Measurements from ENCODE around the gene LTC4S. TPM values are rescaled to one million over a fixed set of nuclear protein-coding genes. Genes with fewer than 3 reads are reported as not detected.
A peak's percentile ranks its signal among the peaks of the same experiment; 100 is the strongest.

The LTC4S gene
- total RNA-seq, 1 donor from 2014 or later, result 2.6 TPM

DNA sequence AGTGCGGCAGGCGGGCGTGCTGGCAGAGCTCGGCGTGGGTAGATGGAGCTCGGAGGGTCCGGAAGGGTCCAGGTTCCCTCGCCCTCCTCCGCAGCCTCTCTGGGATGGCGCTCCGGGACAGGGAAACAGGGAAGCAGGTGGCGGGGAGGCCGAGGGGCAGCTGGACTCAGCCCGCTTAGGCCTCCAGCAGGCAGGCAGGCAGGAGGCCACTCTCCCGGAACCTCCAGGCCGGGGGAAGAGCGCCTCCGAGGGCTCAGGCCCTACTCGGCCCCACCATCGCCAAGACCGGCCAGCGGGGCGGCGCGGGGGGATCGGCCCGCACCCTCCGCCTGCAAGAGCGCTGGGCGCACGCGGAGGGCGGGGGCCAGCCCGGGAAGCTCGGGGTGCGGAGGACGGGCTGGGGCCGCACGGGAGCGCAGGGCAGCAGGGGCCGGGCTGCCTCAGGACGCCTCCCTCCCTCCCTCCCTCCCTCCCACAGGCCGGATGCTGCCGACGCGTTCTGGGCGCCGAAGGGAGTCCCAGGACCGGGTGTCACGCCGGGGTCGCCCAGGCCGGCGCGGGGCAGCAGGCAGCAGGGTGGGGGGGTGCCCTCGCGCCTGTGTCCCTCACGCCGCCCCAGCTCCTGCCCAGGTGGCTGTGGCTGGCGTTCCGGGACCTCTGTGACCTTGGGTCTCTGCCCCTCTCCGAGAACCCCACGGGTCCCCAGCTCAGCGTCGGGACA, 11.9 kb downstream of the LTC4S start:
- ATAC-seq (peak; percentile 4), DNase-seq (ENCODE audit: low spot score) (no peak)

DNA sequence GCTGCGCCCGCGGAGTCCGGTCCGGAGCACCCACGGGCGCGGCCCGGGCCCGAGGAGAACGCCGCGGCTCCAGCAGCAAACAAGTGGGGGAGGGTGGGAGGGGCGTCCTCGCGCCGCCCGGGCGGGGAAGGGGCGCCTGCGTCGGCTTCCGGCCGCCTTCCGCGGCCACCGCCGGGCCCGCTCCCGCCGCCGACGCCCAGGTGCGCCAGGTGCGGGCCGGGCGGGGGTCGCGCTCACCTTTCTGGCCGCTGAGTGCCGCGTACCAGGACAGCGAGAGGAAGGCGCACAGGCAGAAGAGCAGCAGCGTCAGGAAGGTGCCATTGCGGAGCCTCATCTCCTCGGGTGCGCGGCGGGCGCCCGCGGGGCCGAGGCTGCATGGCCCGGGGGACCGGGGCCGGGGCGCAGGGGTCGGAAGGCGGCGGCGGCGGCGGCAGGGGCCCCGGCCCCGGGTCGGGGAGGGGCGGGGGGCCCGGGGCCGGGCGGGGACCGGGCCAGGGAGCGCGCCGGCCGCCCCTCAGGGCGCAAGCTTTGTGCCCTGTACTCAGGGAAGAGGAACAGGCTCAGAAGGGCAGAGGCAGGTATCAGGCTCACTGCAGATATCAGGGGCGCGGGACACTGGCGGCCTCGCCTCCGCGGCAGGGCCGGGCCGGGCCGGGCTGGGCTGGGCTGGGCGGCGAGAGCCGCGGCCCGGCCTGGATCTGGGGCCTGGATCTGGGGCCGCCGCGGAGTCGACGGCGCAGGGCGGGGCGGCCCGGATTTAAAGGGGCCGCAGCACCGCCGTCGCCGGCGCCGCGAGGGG, 12.7 kb downstream of the LTC4S start, which contains the start of gene MGAT4B:
Gene MGAT4B, minus strand, starts transcription at position 617 of the 799 bp plus-strand sequence. Its CDS starts 283 bp downstream, at position 334.
- peak; percentile 63 for ATAC-seq
- peak; percentile 83 for DNase-seq (ENCODE audit: low spot score)

DNA sequence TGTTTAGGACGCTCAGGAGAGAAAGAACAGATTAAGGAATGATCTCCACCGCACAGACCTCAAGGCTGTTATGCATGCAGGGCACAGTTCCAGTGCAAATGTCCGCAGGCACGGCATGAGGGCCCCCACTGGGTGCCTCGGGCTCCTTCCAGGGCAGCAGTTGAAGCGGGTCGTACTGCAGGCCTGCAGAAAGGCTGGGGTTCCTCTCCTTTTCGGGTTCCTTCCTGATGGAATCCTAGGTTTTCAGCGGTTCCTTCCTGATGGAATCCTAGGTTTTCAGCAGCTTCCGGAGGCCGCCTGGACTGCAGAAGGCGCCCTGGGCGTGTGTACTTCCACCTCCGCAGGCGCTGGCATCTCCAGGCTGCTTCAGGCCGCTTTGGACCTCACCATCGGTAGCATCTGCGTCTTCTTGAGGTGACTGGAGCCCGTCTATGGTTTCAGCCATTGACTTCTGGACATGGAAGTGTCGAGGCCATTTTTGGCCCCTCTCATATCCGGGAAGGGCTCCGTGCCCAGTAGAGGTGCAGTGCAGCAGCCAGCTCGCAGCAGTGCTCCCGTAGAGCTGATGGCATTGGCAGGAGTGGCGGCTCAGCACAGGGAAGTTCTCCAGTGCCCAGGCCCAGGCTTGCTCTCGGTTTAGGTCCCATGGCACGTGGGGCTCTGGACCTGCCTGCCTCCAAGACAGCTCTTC, 18.5 kb downstream of the LTC4S start:
- DNase-seq (ENCODE audit: low spot score) (no peak), ATAC-seq (peak; percentile 40)

DNA sequence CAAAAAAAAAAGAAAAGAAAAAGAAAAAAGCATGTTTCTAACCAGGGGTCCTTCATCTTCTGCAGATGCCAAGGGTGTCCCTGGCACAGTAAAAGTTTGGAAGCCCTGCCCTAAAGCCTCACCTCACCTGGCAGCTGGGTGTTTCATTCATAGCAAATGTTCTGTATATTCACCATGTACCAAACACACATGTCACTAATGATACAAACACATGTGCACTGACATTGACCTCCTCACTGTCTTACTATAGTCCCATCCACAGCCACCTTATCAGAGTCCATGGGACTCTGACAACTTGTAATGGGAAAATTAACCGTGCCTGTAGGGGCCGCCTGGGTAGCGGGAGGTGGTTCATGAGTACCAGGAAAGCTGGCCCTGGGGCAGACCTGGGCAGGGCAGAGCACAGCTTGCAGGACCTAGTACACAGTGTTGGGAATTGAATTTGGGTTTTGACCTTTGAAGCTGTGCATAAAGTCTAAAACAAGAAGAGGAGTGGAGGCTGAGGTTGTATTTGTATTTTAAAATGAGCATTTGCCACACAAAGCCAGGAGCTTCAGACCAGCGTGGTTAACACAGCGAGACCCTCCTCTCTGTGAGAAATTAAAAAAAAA, 19.3 kb downstream of the LTC4S start:
- peak; percentile 87 for DNase-seq (ENCODE audit: low spot score)
- ATAC-seq, result peak; percentile 87

DNA sequence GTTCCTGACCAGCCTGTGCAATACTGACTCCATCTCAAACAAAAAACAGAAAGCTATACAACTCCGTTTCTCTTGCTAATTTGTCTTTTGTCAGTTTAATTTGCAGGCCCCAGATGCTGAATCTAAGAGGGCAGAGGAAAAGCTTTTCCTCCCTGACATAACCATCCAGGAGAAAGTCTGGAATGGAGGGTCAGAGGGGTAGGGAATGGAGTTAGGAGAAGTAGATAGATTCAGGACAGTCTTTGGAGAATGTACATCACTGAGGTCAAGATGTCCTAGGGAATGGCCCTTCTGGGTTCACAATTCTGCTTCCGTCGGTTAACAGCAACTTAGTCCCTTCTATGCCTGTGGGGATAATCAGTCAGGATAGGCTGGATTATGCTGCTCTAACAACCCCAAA, 20.3 kb downstream of the LTC4S start:
- DNase-seq (ENCODE audit: low spot score), result no peak
- no peak for ATAC-seq

DNA sequence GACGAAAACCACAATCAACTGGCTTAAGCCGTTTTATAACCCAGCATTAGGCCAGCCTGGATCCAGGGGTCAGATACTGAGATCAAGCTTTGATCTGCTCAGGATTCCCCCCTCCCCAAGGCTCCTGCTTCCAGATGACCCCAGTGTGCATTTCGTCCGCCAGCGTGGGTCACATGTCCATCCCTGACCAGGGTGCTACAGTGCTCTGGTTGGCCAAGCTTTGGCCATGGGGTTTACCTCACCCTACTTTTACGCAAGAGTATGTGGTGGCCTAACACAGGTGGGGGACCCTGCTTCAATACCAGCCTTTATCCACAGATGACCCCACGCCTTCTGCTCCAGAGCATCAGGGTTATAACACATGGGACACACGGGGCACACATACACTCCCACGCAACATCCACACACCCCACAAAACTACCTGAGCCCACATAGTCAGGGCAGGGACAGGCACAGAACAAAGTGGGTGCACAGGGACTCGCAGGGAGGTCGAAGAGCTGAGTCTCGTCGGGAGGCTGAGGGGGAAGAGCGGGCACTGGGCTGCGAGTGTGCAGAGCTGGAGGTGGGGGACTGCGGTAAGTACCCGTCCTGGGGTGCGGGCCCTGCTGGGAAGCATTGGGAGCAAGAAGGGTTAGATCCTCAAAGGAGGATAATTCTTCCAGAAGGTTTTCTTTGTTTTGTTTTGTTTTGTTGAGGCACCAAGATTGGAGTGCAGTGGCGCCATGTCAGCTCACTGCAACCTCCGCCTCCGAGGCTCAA, 21.9 kb downstream of the LTC4S start:
- ATAC-seq, result no peak
- DNase-seq (ENCODE audit: low spot score), result no peak

DNA sequence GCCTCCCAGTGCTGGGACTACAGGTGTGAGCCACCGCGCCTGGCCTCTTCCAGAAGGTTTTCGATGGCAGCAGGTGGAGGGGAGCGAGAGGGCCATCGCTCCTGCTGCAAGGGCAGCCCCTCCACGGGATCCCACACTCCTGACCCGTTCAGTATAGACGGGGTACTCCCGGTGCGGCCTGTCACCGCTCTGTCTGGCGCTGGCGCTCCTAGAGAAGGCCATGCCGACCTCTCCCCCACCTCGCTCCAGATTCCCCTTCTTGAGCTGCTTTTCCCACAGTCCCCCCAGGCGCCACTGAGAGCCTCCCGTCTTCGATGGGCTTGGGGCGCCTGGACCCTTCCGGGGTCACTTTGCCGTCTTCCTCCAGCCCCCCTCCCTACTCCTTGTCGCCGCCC, 22.6 kb downstream of the LTC4S start:
- no peak for DNase-seq (ENCODE audit: low spot score)
- no peak for ATAC-seq

DNA sequence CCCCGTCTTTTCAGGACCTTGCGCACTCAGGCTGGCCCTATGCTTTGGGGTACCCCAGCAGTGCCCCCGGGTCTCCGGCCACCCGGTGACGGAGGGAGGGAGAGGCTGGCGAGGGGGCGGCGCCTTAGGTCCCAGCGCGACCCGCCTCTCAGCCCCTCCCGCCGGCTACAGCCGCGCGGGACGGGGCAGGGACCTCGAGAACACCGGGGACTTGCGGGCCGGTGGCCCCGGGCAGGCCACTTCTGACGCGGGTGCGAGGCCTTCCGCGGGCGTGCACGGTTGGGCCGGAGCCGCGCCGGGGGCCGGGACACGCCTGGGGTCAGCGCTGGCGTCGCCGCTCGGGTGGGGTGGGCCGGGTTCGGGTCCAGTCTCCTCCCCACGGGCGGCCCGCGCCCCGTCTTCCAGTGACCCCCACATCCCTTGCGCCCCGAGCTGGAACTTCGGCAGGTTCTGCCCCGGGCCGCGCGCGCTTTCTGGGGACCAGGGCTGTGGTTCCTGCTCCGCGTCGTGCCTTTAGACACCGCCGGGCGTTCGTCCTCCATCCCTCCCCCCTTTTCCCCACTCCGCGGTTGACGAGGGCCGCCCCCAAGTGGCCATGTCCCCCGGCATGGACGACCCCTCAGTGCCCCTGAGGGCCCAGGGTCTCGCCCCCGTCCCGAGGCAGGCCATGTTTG, 23.1 kb downstream of the LTC4S start:
- DNase-seq (ENCODE audit: low spot score) (no peak), ATAC-seq (no peak)

DNA sequence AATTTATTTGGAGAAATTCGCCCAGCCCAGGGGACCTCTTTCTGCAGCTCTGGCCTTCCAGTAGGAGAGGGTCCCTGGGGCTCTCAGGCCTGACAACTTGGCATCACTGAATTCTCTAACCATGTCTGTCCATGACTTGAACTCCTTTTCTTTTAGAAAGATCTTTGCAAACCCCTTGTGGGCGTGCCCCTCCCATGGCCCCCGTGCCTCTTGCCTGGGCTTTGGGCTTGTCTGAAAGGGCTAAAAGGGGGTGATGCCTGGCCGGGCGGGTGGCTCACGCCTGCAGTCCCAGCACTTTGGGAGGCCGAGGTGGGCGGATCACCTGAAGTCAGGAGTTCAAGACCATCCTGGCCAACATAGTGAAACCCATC, 23.7 kb downstream of the LTC4S start:
- ATAC-seq (no peak), DNase-seq (ENCODE audit: low spot score) (no peak)

DNA sequence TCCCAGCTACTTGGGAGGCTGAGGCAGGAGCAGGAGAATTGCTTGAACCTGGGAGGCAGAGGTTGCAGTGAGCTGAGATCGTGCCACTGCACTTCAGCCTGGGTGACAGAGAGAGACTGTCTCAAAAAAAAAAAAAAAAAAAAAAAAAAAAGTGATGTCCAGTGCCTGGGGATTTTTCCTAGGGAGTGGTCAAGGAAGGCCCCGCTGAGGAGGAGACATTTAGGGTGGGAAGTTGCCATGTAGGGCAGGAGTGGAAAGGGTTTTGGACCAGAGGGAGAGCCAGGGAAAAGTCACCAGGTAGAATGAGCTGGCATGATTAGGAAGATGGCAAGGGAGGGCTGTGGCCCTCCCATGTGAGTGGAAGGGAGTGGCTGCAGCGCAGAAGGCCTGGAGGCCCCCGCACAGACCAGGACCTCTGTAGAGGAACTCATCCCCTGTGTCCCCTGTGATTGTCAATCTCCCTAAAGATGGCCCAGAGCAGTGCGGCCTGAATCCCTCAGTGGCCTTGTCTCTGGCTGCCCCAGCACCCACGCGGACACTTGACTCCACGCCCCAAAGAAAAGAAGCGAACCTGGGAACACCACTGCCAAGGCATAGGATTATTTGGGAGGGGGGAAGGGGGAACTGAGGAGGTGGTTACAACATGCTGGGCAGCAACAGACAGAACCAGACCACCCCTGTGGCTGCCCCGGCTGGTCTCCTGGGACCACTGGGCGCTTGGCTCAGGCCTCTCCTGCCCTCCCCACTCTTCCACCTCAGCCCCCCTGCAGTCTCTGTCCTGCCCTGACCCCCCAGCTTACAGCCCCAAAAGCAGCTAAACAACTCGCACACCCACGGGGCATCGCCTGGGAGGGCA, 24.3 kb downstream of the LTC4S start:
- ATAC-seq (no peak), DNase-seq (ENCODE audit: low spot score) (no peak)

DNA sequence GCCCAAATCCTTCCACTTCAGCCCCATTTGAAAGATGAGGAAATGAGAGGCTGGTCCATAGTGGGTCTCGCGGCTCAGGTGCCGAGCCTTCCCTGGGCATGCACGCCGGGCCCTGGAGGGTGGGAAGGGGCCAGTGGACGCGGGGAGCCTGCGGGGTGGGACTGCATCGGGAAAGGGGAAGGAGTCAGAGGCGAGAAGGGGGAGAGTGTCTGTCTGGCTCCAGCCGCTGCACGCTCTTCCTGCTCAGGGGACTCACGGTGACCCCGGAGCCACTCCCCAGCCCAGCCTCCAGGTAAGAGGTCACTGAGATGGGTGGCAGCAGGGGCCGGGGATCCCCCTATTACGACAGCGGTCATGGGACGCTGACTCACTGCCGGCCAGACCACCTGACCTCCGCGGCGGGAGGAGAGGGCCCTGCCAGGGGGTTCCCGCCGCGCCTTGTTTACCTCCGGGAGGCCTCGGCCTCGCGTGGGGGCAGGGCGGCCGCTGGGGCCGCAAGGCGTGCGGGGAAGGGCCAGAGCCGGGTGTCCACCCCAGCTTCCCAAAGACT, 25.0 kb downstream of the LTC4S start:
- ATAC-seq (peak; percentile 66), DNase-seq (ENCODE audit: low spot score) (peak; percentile 98)

DNA sequence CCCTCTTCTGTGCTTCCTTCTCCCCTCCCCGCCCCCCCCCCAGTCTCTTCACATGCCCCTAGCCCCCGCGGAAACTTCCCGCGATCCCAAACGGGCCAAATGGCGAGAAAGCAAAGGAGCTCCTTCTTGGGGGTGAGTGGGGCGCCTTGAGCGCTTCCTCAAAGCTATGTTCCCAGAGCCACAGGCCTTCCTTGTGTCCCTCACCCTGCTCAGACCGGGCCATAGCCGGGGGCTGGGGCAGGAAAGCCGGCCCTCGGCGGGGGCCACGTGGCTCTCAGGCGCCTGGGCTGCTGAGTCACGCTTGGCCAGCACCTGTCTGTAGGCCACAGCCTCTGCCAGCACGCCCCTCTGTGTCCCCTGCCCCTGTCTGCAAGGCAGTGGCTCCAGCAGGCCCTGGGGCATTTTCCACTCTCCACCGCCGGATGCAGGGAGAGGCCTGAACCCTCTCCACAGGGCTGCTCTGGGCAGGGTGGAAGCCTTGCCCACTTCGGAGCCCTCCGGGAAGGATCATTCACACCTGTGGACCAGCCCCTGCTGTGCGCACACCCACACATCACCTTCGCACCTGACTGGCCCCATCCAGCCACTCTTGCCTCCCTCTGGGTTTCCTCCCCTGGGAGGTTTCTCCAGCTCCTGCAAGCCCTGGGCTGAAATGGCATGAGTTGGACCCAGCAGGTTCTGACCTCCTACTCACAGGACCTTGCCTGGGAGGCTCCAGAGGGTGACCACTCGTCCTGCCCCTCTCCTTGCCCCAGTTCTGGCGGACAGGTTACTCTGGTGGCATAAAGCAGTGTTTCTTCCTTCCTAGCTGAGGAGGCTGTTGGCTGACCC, 25.7 kb downstream of the LTC4S start:
- ATAC-seq (peak; percentile 33), DNase-seq (ENCODE audit: low spot score) (peak; percentile 78)

DNA sequence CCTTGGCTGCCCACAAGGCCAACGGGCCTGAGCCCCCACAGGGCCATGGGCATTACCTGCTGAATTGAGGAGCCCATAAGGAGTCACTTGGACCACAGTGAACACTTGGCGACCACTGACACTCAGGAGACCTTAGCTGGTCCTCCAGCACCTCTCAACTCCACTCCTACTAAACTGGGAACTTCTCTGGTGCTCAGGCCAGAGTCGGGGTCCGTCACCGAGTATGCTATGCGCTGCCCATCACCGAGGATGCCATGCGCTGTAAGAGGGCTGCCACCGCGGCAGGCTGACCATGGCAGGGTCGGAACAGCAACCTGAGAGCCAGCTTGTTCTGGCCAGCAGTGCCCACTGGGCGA, 26.3 kb downstream of the LTC4S start:
- ATAC-seq, result peak; percentile 0
- no peak for DNase-seq (ENCODE audit: low spot score)

DNA sequence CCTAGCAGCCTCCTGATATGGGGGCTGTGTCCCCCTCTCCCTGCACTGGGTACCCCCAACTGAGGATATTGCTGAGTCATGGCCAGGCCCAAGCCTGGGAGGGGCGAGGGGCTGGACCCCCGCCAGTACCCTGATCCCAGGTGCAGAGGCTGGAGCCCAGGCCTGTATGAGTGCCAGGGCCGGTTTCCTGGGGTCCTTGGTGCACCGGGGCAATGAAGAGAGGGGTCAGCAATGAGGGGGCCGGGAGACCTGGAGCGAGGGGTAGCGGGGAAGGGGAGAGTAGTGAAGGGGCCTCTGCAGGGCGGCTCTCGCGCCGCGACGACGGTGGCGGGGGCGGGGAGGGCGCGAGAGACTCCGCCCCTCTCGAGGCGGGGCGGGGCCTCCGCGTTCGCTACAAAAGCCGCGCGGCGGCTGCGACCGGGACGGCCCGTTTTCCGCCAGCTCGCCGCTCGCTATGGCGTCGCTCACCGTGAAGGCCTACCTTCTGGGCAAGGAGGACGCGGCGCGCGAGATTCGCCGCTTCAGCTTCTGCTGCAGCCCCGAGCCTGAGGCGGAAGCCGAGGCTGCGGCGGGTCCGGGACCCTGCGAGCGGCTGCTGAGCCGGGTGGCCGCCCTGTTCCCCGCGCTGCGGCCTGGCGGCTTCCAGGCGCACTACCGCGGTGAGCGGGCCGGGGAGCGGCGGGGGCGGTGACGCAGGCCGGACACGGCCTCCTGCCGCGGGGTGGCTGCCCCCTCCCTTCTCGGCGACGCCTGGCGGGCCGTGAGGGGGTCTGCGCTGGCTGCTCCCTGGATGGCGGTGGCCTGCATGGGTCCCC, 26.9 kb downstream of the LTC4S start, which contains the start of gene SQSTM1:
Gene SQSTM1, plus strand, starts transcription at position 423 of the 815 bp plus-strand sequence. Its CDS starts 32 bp downstream, at position 455.
- DNase-seq (ENCODE audit: low spot score) (peak; percentile 91), ATAC-seq (peak; percentile 64)

DNA sequence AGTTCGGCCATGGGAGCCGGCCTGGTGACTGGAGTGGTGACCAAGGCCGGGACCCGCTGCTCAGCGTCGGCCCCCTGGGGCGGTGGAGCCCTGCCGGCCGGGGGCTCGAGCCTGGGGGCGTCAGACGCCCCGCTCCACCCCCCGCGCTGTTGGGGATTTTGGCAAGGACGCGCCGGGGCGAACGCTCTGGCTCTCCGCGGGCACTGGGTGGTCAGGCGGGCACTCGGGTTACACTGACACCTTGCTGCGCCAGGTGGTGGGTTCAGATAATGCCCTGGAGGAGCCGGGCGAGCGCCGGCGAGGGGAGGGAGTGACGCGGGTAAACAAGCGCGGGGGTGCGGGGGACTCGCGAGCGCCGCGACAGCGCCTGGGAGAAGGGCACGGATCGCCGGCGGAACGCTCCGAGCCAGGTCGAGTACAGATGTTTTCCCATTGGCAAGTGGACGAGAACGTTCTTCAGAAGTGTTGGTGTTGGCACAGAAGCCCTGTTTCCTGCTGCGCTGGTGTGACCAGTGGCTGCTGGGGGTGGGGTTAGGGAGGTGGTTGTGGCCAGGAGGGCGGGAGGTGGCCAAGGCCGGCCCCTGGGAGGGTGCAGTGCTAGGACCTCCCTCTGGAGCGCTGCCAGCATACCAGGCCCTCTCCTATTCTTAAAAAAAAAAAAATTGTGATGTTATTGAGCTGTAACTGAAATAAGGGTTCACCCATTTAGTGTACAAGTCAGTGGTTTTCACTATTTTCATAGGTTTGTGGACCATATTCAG, 27.7 kb downstream of the LTC4S start:
- ATAC-seq, result peak; percentile 60
- DNase-seq (ENCODE audit: low spot score), result peak; percentile 97

DNA sequence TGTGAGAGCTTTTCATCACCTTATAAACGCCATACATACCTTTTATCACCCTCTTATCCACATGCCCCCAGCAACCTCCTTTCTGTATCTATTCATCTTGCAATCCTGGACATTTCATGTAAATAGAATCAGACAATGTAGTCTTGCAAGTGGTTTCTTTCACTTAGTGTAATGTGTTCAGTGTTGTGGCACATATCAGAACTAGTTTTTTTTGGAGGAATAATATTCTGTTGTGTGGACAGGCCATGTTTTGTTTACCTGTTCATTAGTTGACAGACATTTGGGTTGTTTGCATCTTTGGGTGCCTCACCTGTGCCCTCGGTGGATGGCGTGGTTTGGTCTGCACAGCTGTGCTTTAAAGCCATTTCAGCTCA, 28.3 kb downstream of the LTC4S start:
- no peak for DNase-seq (ENCODE audit: low spot score)
- ATAC-seq, result no peak
